Measurements from ENCODE around the gene OR4N2.

GRCh38 chr14:19838433-19838832, 34.9 kb downstream of the OR4N2 start:
- TF ChIP-seq CTBP1 (IDR thresholded peaks at IDR 0.05; ENCODE audit: borderline replicate concordance), result no peak
- no peak for TF ChIP-seq HDGF (IDR thresholded peaks at IDR 0.05; ENCODE audit: borderline replicate concordance)
- no peak for TF ChIP-seq SUZ12 (IDR thresholded peaks at IDR 0.05)
- TF ChIP-seq SP1 (IDR thresholded peaks at IDR 0.05), result no peak
- no peak for TF ChIP-seq FOXM1 (IDR thresholded peaks at IDR 0.05; ENCODE audit: borderline replicate concordance)
- no peak for TF ChIP-seq ELF4 (IDR thresholded peaks at IDR 0.05)
- no peak for TF ChIP-seq FOXA1 (IDR thresholded peaks at IDR 0.05)
- no peak for TF ChIP-seq NFRKB (IDR thresholded peaks at IDR 0.05)
- TF ChIP-seq BHLHE40 (IDR thresholded peaks at IDR 0.05; ENCODE audit: borderline replicate concordance), result no peak
- no peak for TF ChIP-seq L3MBTL2 (conservative IDR thresholded peaks at IDR 0.05)

Data from HEK293T (cell line).